Measurements from ENCODE around the gene MYO1D.

The MYO1D gene

GRCh38 chr17:32495359-32496231 lies 381.3 kb downstream of the MYO1D start:
- no peak for DNase-seq

- no peak for DNase-seq
Observed at GRCh38 chr17:32494621-32495358, 382.1 kb downstream of the MYO1D start.

GRCh38 chr17:32493976-32494513 lies 382.9 kb downstream of the MYO1D start:
- no peak for DNase-seq

GRCh38 chr17:32493571-32493970 lies 383.4 kb downstream of the MYO1D start:
- DNase-seq: no peak

GRCh38 chr17:32492648-32493289 lies 384.2 kb downstream of the MYO1D start:
- DNase-seq: peak; percentile 56 to 70

GRCh38 chr17:32492264-32492589 lies 384.7 kb downstream of the MYO1D start:
- DNase-seq: no peak

- no peak for DNase-seq
Observed at GRCh38 chr17:32491371-32492263, 385.3 kb downstream of the MYO1D start.

- no peak for DNase-seq
Observed at GRCh38 chr17:32490101-32490482, 386.8 kb downstream of the MYO1D start.

- DNase-seq: no peak
Observed at GRCh38 chr17:32489320-32490100, 387.4 kb downstream of the MYO1D start.

- DNase-seq: no peak
Observed at GRCh38 chr17:32488604-32489180, 388.2 kb downstream of the MYO1D start.

GRCh38 chr17:32488177-32488542 lies 388.8 kb downstream of the MYO1D start:
- DNase-seq: no peak

GRCh38 chr17:32487473-32488176 lies 389.3 kb downstream of the MYO1D start:
- DNase-seq: no peak

- peak; percentile 49 to 50 for DNase-seq
Observed at GRCh38 chr17:32486701-32487472, 390.0 kb downstream of the MYO1D start, which contains the start of gene CDK5R1. CDK5R1 (plus strand) TSS chr17:32486993; CDS start chr17:32487621, 628 bp downstream.

- peak; percentile 58 to 66 for DNase-seq
Observed at GRCh38 chr17:32486111-32486700, 390.7 kb downstream of the MYO1D start.

- DNase-seq: no peak
Observed at GRCh38 chr17:32485261-32486110, 391.4 kb downstream of the MYO1D start.

- DNase-seq: no peak
Observed at GRCh38 chr17:32484628-32485027, 392.3 kb downstream of the MYO1D start.

- no peak for DNase-seq
Observed at GRCh38 chr17:32484041-32484461, 392.9 kb downstream of the MYO1D start.

- peak; percentile 68 to 74 for DNase-seq
Observed at GRCh38 chr17:32483451-32484019, 393.4 kb downstream of the MYO1D start.
